GM21381 (cell line): Measurements from ENCODE around the gene MAP2K7.
"Not testable (repeated sequence)": the region's sequence is repeated elsewhere in the genome, so short reads cannot be mapped to it uniquely, and the experiment has no call there.

Source experiments
- ATAC-seq: cut with Tn5 transposase; IDR thresholded peaks from one replicate; pipeline ENCODE4 v1.9.1; 2021; ENCODE audit warnings: mild to moderate bottlenecking, moderate library complexity; ENCODE audit not compliant: unreplicated experiment

MAP2K7 gene

DNA sequence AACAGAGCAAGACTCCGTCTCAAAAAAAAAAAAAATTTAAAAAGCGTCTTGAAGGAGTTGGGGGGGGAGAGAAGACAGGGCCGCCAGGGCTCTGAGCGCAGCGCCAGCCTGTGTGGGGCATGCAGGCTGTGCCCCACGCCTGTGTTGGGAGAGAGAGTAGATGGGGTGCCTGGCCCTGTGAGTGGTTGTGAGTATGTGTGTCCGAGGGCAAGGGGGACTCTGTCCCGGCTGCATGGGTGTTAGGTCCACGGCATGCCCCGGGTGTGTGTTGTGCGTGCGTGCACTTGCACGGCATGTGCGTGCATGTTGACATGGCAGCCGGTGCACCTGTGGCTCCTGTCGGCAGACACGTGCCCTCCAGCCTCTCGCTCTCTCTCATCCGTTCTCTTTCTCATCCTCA is 3.4 kb downstream of the MAP2K7 start:
- ATAC-seq, result no peak

- no peak for ATAC-seq
Observed at GRCh38 chr19:7907544-7907943, 3.9 kb downstream of the MAP2K7 start.

DNA sequence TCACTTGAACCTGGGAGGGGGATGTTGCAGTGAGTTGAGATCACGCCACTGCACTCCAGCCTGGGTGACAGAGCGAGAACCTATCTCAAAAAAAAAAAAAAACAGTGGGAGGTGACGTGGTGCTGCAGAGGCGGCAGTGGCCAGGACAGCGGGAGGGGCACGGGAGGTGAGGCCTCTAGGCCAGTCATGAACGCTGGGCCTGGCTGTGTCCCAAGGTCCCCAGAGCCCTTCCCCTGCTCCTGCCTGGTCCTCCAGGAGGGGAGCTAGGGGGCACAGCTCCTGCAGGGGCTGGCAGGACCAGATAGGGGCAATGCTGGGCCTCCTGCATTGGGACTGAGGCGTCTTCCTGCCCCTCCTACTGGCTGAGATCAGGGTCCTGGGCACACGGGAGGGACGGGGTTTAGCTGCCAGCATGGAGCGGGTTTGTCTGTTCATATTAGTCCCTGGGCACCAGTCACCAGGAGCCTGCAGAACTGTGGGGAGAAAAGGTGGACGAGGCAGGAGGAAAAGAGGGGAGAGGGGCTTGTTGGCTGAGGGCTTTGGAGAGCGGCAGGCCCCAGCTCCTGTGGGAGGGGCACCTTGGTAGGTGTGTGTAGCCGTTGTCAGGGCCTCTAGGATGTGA is 4.5 kb downstream of the MAP2K7 start:
- no peak for ATAC-seq

GRCh38 chr19:7908742-7909461 is 5.2 kb downstream of the MAP2K7 start:
- ATAC-seq, result no peak

- no peak for ATAC-seq
Observed at GRCh38 chr19:7909471-7910067, 5.9 kb downstream of the MAP2K7 start.

GRCh38 chr19:7910321-7911161 is 6.9 kb downstream of the MAP2K7 start:
- ATAC-seq, result no peak

GRCh38 chr19:7911508-7912143 is 7.9 kb downstream of the MAP2K7 start:
- ATAC-seq, result no peak

DNA sequence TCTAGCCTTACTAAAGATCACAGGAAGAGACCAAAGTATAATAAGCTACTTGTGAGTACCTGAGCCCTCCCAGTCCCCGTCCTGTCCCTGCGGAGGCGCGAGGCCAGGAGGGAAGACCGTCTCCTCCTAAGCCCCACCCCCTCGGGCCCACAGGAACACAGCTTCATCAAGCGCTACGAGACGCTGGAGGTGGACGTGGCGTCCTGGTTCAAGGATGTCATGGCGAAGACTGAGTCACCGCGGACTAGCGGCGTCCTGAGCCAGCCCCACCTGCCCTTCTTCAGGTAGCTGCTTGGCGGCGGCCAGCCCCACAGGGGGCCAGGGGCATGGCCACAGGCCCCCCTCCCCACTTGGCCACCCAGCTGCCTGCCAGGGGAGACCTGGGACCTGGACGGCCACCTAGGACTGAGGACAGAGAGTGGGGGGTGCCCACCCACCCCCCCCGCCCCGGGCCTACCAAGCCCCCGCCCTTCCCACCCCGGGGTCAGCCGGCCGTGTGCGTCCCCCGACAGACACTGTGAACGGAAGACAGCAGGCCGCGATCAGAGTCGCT is 8.5 kb downstream of the MAP2K7 start:
- no peak for ATAC-seq

DNA sequence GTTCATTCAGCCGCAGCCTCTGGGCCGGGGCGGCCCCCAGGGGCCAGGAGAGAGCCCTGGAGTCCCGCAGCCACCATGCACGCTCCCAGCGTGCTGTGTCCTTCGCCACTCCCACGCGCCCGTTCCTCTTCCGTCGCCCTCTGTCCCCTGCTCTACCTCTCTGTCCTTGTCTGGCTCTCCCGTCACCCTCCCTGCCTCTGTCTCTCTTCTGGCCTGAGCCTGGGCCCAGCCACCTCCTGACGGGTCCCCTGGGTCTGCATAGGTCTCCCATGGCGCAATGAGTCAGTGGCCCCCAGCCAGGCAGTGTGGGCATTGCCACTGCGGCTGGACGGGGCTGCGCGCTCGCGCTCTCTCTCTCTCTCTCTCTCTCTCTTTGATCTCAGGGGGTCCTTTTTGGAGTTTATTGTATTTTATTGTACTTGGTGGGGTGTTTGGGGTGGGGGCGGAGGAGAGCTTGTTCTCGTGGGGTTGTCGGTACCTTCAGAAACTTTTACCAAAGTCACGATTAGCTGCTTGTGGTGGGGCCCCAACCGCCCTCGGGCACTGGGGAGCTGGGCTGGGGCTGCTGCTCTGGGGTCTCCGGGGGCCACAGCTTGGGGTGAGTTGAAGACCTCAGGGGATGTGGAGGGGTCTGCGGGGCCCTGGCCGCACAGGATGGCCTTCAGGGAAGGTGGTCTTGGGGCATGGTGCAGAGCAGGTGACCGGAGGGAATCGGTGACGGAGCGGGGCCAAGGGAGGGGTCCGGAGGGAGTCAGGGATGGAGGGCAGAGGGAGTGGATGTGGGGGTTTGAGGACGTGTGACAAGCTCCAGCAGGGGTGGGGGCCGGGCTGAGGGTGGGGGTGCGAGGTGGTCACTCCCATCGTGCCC is 9.3 kb downstream of the MAP2K7 start:
- no peak for ATAC-seq

- no peak for ATAC-seq
Observed at GRCh38 chr19:7913652-7914051, 10.0 kb downstream of the MAP2K7 start.

DNA sequence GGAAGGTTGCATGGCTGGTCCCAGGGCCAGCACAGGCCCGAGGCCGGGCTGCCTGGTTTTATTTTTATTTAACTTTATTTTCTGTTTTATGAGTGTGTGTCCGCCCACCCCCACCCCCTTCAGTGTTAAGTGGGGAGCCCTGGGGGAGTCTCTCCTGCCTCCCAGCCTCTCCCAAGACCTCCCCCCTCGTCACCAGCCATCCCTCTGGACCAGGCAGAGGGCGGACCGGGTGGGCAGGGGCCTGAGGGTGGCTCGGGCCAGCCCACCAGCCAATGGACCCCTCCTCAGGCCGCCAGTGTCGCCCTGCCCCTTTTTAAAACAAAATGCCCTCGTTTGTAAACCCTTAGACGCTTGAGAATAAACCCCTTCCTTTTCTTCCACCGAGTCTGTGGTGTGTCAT is 10.4 kb downstream of the MAP2K7 start:
- no peak for ATAC-seq

DNA sequence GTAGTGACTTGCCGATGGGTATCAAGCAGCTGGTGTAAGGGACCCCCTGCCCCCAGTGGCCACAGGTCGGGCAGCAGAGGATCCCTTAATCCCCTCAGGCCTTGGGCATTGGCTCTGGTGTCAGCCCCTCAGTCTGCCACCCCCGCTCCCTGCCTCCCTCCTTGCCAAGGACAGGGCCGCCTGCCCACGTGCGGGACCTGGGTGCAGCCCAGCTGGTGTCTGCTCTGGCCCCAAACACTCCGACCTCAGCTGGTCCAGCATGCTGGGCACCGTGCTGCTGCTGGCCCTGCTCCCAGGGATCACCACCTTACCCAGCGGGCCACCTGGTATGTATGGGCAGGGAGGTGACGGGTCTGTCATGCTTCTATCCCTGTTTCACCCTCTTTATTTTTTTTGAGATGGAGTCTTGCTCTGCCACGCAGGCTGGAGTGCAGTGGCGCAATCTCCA is 10.9 kb downstream of the MAP2K7 start, which contains the start of gene TGFBR3L:
TGFBR3L (plus strand) TSS at position 233 of the 448 bp plus-strand sequence.
- ATAC-seq, result no peak

GRCh38 chr19:7915250-7916102 is 11.8 kb downstream of the MAP2K7 start:
- ATAC-seq, result no peak

- no peak for ATAC-seq
Observed at GRCh38 chr19:7916103-7916954, 12.7 kb downstream of the MAP2K7 start.

- no peak for ATAC-seq
Observed at GRCh38 chr19:7916955-7917266, 13.2 kb downstream of the MAP2K7 start.

DNA sequence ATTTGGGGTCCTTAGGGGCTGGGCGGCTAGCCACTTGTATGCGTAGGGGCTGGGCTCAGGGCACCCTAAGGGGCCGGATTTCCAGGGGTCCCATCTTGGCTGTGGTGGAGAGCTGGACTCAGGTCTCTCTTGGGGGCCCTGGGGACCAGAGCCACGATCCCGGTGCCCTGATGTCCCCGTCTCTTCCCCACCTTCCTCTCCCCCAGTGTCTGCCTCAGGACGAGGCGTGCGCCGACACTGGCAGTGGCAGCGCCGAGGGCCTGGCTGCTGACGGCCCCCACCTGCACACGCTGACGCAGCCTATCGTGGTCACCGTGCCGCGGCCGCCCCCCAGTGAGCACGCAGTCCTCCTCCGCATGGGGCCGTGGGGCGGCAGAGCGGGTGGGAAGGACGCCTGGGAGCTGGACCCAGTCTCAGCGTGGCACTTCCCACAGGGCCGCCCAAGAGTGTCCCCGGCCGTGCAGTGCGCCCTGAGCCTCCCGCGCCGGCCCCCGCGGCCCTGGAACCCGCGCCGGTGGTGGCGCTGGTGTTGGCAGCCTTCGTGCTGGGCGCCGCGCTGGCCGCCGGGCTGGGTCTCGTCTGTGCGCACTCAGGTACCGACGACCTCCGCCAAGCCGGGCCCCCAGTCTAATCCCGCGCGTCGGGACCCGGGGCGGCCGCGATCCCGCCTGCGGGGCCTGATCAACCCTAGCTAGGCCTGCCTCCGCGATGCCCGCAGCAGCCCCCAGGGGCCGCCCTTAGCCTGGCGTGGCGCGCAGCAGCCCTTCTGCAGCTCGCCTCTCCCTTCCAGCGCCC is 13.8 kb downstream of the MAP2K7 start:
- ATAC-seq, result no peak

GRCh38 chr19:7918062-7918614 is 14.5 kb downstream of the MAP2K7 start:
- not testable (repeated sequence) for ATAC-seq
